Astrocyte (in vitro differentiated cells and primary cell): ENCODE results near the gene GRAMD4. TPM values are rescaled to one million over a fixed set of nuclear protein-coding genes. Genes with fewer than 3 reads are reported as not detected.
A peak's percentile ranks its signal among the peaks of the same experiment; 100 is the strongest.

ENCODE experiments used
- DNase-seq: peaks from one replicate; pipeline ENCODE4 v3.0.0-alpha.2; 2010; ENCODE audit warnings: low read depth
- FAIRE-seq: peaks from 2 replicates; lab custom pipeline; 2011; peaks lifted over from hg19 to GRCh38; lab: Jason Lieb, UNC
- H2AFZ ChIP-seq: 2 replicates; pipeline ENCODE4 v1.6.0; 2012; ENCODE audit warnings: low read depth, low read length, inconsistent platforms
- H3K27ac ChIP-seq: 2 replicates; pipeline ENCODE4 v1.5.1; 2011; ENCODE audit warnings: low read depth, low read length, inconsistent platforms
- H3K27me3 ChIP-seq: 2 replicates; pipeline ENCODE4 v1.6.0; 2011; ENCODE audit warnings: low read length, inconsistent platforms; ENCODE audit not compliant: insufficient read depth
- H3K36me3 ChIP-seq: 2 replicates; pipeline ENCODE4 v1.5.1; 2011; ENCODE audit warnings: low read length, inconsistent platforms; ENCODE audit not compliant: insufficient read depth
- H3K4me1 ChIP-seq: 2 replicates; pipeline ENCODE4 v1.5.1; 2011; ENCODE audit warnings: low read length, inconsistent platforms; ENCODE audit not compliant: insufficient read depth
- H3K4me2 ChIP-seq: 2 replicates; pipeline ENCODE4 v1.6.0; 2012; ENCODE audit warnings: low read length, inconsistent platforms
- H3K4me3 ChIP-seq: 2 replicates; pipeline ENCODE4 v1.5.1; 2011; ENCODE audit warnings: low read depth, mild to moderate bottlenecking, low read length, inconsistent platforms; ENCODE audit not compliant: insufficient read depth
- H3K79me2 ChIP-seq: 2 replicates; pipeline ENCODE4 v1.6.0; 2012; ENCODE audit warnings: mild to moderate bottlenecking, low read length, inconsistent platforms; ENCODE audit not compliant: insufficient read depth
- H3K9ac ChIP-seq: 2 replicates; pipeline ENCODE4 v1.6.0; 2012; ENCODE audit warnings: mild to moderate bottlenecking, low read length, inconsistent platforms
- H3K9me3 ChIP-seq: 2 replicates; pipeline ENCODE4 v1.5.1; 2012; ENCODE audit warnings: low read depth, mild to moderate bottlenecking, low read length, inconsistent platforms; ENCODE audit not compliant: insufficient read depth
- H4K20me1 ChIP-seq: 2 replicates; pipeline ENCODE4 v1.6.0; 2012; ENCODE audit warnings: low read length, inconsistent platforms; ENCODE audit not compliant: insufficient read depth
- H3K27ac Mint-ChIP-seq: one replicate; pipeline ENCODE4 v1.8.0; 2021; ENCODE audit warnings: mild to moderate bottlenecking, mixed read lengths; ENCODE audit not compliant: unreplicated experiment
- H3K27me3 Mint-ChIP-seq: one replicate; pipeline ENCODE4 v1.8.0; 2021; ENCODE audit warnings: low read depth, mixed read lengths; ENCODE audit not compliant: unreplicated experiment
- H3K36me3 Mint-ChIP-seq: one replicate; pipeline ENCODE4 v1.8.0; 2021; ENCODE audit warnings: low read depth, mixed read lengths; ENCODE audit not compliant: unreplicated experiment
- H3K4me1 Mint-ChIP-seq: one replicate; pipeline ENCODE4 v1.8.0; 2021; ENCODE audit warnings: low read depth, mixed read lengths; ENCODE audit not compliant: unreplicated experiment
- H3K4me3 Mint-ChIP-seq: one replicate; pipeline ENCODE4 v1.8.0; 2021; ENCODE audit warnings: mild to moderate bottlenecking, moderate library complexity, mixed read lengths; ENCODE audit not compliant: unreplicated experiment
- H3K9me3 Mint-ChIP-seq: one replicate; pipeline ENCODE4 v1.8.0; 2021; ENCODE audit warnings: mild to moderate bottlenecking, mixed read lengths; ENCODE audit not compliant: unreplicated experiment
- CTCF ChIP-seq: IDR thresholded peaks from 2 replicates; pipeline ENCODE4 v1.5.1; 2011; ENCODE audit warnings: low read depth, mild to moderate bottlenecking, inconsistent platforms, low read length, moderate library complexity; ENCODE audit not compliant: insufficient read depth
- EZH2 ChIP-seq: IDR thresholded peaks from 2 replicates; pipeline ENCODE4 v1.6.1; 2012; ENCODE audit warnings: mild to moderate bottlenecking, low read length, inconsistent platforms; ENCODE audit not compliant: insufficient read depth
- total RNA-seq: library from RNA; stranded (reverse); gene quantifications from 2 replicates; pipeline ENCODE4 v1.2.1, GENCODE V29; 2021

Gene GRAMD4
- total RNA-seq, 1 donor from 2014 or later = 17.8 TPM

GRCh38 chr22:46578824-46579561 lies 41.2 kb upstream of the GRAMD4 start:
- H3K79me2 ChIP-seq = peaks cover 41% of the 10 kb centered on the region

GRCh38 chr22:46579751-46580449 lies 40.3 kb upstream of the GRAMD4 start:
- no peak for TF ChIP-seq CTCF
- no peak for TF ChIP-seq EZH2
- Mint-ChIP-seq H3K27me3 (peaks cover 6% of the 10 kb centered on the region), H3K9me3 (no peaks in the 10 kb centered on the region), H3K4me3 (peak overlapping the region; percentile 60), H3K27ac (no peak overlapping the region), H3K4me1 (peaks cover 27% of the 10 kb centered on the region), H3K36me3 (peaks cover 4% of the 10 kb centered on the region)
- Histone ChIP-seq H3K9ac (no peak overlapping the region), H3K79me2 (peaks cover 41% of the 10 kb centered on the region), H3K27ac (no peak overlapping the region), H4K20me1 (peaks cover 67% of the 10 kb centered on the region), H3K27me3 (no peaks in the 10 kb centered on the region), H3K9me3 (no peaks in the 10 kb centered on the region), H3K36me3 (no peaks in the 10 kb centered on the region), H3K4me3 (no peak overlapping the region), H3K4me1 (peaks cover 30% of the 10 kb centered on the region), H2AFZ (no peak overlapping the region), H3K4me2 (no peak overlapping the region)
- FAIRE-seq (no peak), DNase-seq (no peak)

More at GRCh38 chr22:46578824-46579561, 41.2 kb upstream of the GRAMD4 start:
- Histone ChIP-seq H3K9me3 (no peaks in the 10 kb centered on the region), H3K4me3 (no peak overlapping the region), H3K4me2 (peak overlapping the region; percentile 91), H3K36me3 (no peaks in the 10 kb centered on the region), H4K20me1 (peaks cover 59% of the 10 kb centered on the region), H3K27me3 (no peaks in the 10 kb centered on the region), H3K27ac (no peak overlapping the region), H2AFZ (no peak overlapping the region), H3K9ac (no peak overlapping the region), H3K4me1 (peaks cover 22% of the 10 kb centered on the region)
- Mint-ChIP-seq H3K4me1 (peaks cover 27% of the 10 kb centered on the region), H3K36me3 (peaks cover 4% of the 10 kb centered on the region), H3K4me3 (peak overlapping the region; percentile 76), H3K27ac (no peak overlapping the region), H3K9me3 (peaks cover 2% of the 10 kb centered on the region), H3K27me3 (peaks cover 12% of the 10 kb centered on the region)
- TF ChIP-seq EZH2 (no peak), CTCF (no peak)
- FAIRE-seq (no peak), DNase-seq (no peak)
